Stimulated activated CD8-positive, alpha-beta memory T cell treated with anti-CD3 and anti-CD28 coated beads, Interleukin-2, amount 100 ng/mL, for 1 hour (primary cell): ENCODE data around the gene IFITM1.
"Not testable (repeated sequence)": the region's sequence is repeated elsewhere in the genome, so short reads cannot be mapped to it uniquely, and the experiment has no call there.

ENCODE experiments used
- DNase-seq, 2 donors: peaks; one replicate each; pipeline ENCODE4 v3.0.0-alpha.2; 2020; ENCODE audit warnings: low read depth in 2 of 2

The IFITM1 gene

GRCh38 chr11:293852-294661 is 19.8 kb upstream of the IFITM1 start:
- no peak for DNase-seq

GRCh38 chr11:294780-295179 is 19.1 kb upstream of the IFITM1 start:
- DNase-seq = no peak

- no peak for DNase-seq
Observed at GRCh38 chr11:295351-296170, 18.3 kb upstream of the IFITM1 start.

- no peak for DNase-seq
Observed at GRCh38 chr11:296171-297050, 17.4 kb upstream of the IFITM1 start.

GRCh38 chr11:297051-297585 is 16.7 kb upstream of the IFITM1 start:
- no peak for DNase-seq

GRCh38 chr11:297586-298405 is 16.0 kb upstream of the IFITM1 start:
- DNase-seq = no peak

- no peak for DNase-seq
Observed at GRCh38 chr11:298406-299065, 15.3 kb upstream of the IFITM1 start.

GRCh38 chr11:299081-299891 is 14.6 kb upstream of the IFITM1 start, which contains the start of gene IFITM5:
IFITM5 (minus strand) TSS chr11:299526; CDS start chr11:299490, 36 bp downstream.
- no peak for DNase-seq

- DNase-seq = no peak
Observed at GRCh38 chr11:299951-300735, 13.7 kb upstream of the IFITM1 start.

- no peak for DNase-seq
Observed at GRCh38 chr11:303363-303762, 10.5 kb upstream of the IFITM1 start.

- DNase-seq = no peak
Observed at GRCh38 chr11:304061-304506, 9.8 kb upstream of the IFITM1 start.

GRCh38 chr11:304915-305843 is 8.7 kb upstream of the IFITM1 start:
- DNase-seq = no peak

- DNase-seq = no peak
Observed at GRCh38 chr11:305844-306211, 8.0 kb upstream of the IFITM1 start.

- DNase-seq = no peak
Observed at GRCh38 chr11:306645-307371, 7.0 kb upstream of the IFITM1 start.

GRCh38 chr11:307766-308708 is 5.8 kb upstream of the IFITM1 start, which contains the start of gene IFITM2:
IFITM2 (plus strand) TSS chr11:307816; CDS start chr11:308193, 377 bp downstream.
- not testable (repeated sequence) for DNase-seq
